G401.6 (cell line): Measurements from ENCODE around the gene CTH.
"Not testable (repeated sequence)": the region's sequence is repeated elsewhere in the genome, so short reads cannot be mapped to it uniquely, and the experiment has no call there.

Experiments used
- FAIRE-seq: peaks from 2 replicates; lab custom pipeline; 2012; peaks lifted over from hg19 to GRCh38; lab: Jason Lieb, UNC

Gene CTH

GRCh38 chr1:70455291-70455690 lies 44.2 kb downstream of the CTH start:
- FAIRE-seq = no peak

- no peak for FAIRE-seq
Observed at GRCh38 chr1:70458131-70458530, 47.1 kb downstream of the CTH start.

- FAIRE-seq = no peak
Observed at GRCh38 chr1:70459496-70460225, 48.6 kb downstream of the CTH start.

GRCh38 chr1:70460740-70461713 lies 50.0 kb downstream of the CTH start:
- not testable (repeated sequence) for FAIRE-seq

- no peak for FAIRE-seq
Observed at GRCh38 chr1:70462611-70463010, 51.5 kb downstream of the CTH start.

- FAIRE-seq = no peak
Observed at GRCh38 chr1:70465911-70466310, 54.8 kb downstream of the CTH start.

GRCh38 chr1:70467531-70467930 lies 56.5 kb downstream of the CTH start:
- FAIRE-seq = no peak

- FAIRE-seq = no peak
Observed at GRCh38 chr1:70468180-70468579, 57.1 kb downstream of the CTH start.

GRCh38 chr1:70469184-70469583 lies 58.1 kb downstream of the CTH start:
- not testable (repeated sequence) for FAIRE-seq

GRCh38 chr1:70475023-70475422 lies 64.0 kb downstream of the CTH start:
- no peak for FAIRE-seq

GRCh38 chr1:70477090-70477489 lies 66.0 kb downstream of the CTH start:
- FAIRE-seq = no peak

- FAIRE-seq = not testable (repeated sequence)
Observed at GRCh38 chr1:70477905-70478304, 66.8 kb downstream of the CTH start.

GRCh38 chr1:70483342-70483741 lies 72.3 kb downstream of the CTH start:
- FAIRE-seq = no peak

GRCh38 chr1:70485624-70486023 lies 74.6 kb downstream of the CTH start:
- no peak for FAIRE-seq

GRCh38 chr1:70486676-70487458 lies 75.8 kb downstream of the CTH start:
- no peak for FAIRE-seq

- FAIRE-seq = no peak
Observed at GRCh38 chr1:70487459-70487815, 76.4 kb downstream of the CTH start.

GRCh38 chr1:70487910-70488665 lies 77.0 kb downstream of the CTH start:
- no peak for FAIRE-seq
